GM12891 (cell line): ENCODE data around the gene KPNA3.

Experiments
- DNase-seq: peaks from one replicate; pipeline ENCODE4 v3.0.0; 2011; ENCODE audit warnings: low spot score; ENCODE audit not compliant: insufficient read length
- FAIRE-seq: peaks from 2 replicates; lab custom pipeline; 2011; peaks lifted over from hg19 to GRCh38; lab: Jason Lieb, UNC
- PAX5 ChIP-seq: IDR thresholded peaks from 2 replicates; pipeline ENCODE4 v1.6.1; 2011; ENCODE audit warnings: low read length, moderate library complexity, mild to moderate bottlenecking; ENCODE audit not compliant: insufficient read depth, severe bottlenecking
- POLR2A ChIP-seq: IDR thresholded peaks from 2 replicates; pipeline ENCODE4 v1.6.1; 2011; ENCODE audit warnings: low read depth, low read length, control low read depth
- POLR2AphosphoS5 ChIP-seq: IDR thresholded peaks from 2 replicates; pipeline ENCODE4 v1.6.1; 2011; ENCODE audit warnings: low read depth, low read length, control low read depth
- POU2F2 ChIP-seq: IDR thresholded peaks from 2 replicates; pipeline ENCODE4 v1.6.1; 2011; ENCODE audit warnings: low read depth, mild to moderate bottlenecking, control low read depth, low read length, moderate library complexity
- SPI1 ChIP-seq: IDR thresholded peaks from 2 replicates; pipeline ENCODE4 v1.6.1; 2011; ENCODE audit warnings: low read depth, low read length, control low read depth
- TAF1 ChIP-seq: IDR thresholded peaks from 2 replicates; pipeline ENCODE4 v1.6.1; 2011; ENCODE audit warnings: low read depth, low read length, control low read depth

The KPNA3 gene

GRCh38 chr13:49678191-49678914 lies 114.1 kb downstream of the KPNA3 start:
- TF ChIP-seq SPI1 (no peak), POLR2AphosphoS5 (no peak), POLR2A (no peak), PAX5 (no peak), POU2F2 (no peak), TAF1 (no peak)
- FAIRE-seq: no peak

GRCh38 chr13:49676581-49677298 lies 115.7 kb downstream of the KPNA3 start:
- DNase-seq (no peak), FAIRE-seq (no peak)
- TF ChIP-seq SPI1 (no peak), TAF1 (no peak), POLR2A (no peak), POU2F2 (no peak), PAX5 (no peak), POLR2AphosphoS5 (no peak)

More at GRCh38 chr13:49678191-49678914, 114.1 kb downstream of the KPNA3 start:
- DNase-seq: no peak

DNA sequence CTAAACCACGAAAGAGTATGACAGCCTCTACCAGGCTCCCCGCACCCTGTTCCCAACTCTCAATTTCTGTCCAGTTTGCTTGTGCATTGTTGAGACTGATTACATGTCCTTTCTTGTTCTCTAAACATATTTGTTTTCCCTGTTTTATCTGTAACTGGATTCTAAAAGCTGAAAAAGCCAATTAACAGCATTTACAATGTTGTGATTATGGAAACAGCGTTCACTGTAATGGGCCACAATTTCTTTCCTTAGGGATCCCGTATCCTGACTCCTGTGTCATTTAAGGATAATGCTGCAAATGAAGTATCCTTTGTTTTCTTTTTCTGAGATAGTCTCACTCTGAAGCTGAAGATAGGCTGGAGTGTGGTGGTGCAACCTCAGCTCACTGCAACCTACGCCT lies 121.7 kb downstream of the KPNA3 start:
- TF ChIP-seq POLR2A (no peak), PAX5 (no peak), TAF1 (no peak), POLR2AphosphoS5 (no peak), SPI1 (no peak), POU2F2 (no peak)
- DNase-seq (no peak), FAIRE-seq (no peak)

DNA sequence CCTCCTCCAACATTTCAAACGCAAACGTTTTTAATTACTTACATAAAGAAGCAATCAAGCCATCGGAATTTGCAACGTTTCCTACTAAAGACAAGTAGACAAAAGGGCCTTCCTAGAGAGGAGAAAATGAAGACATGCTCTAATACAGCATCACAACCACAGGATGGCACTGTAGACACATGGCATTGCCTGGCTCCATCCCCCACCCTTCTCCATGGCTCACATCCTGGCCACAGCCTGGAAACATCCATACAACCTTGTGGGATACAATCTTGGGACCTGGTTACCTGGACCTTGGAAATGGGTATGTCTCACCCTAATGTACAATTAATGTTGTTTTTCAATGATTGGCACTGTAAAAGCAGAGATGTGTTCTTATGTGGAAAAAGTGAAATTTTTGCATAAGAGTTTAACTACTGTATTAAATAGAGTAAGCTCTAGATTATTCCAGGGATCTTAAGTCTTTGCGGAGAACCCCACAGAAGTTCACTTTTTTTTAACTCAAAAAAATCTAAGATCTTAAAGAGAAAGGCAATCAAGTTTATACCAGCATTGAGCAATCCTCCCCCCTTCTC lies 122.7 kb downstream of the KPNA3 start:
- peak; percentile 90 for FAIRE-seq
- no peak for DNase-seq
- TF ChIP-seq POLR2A (no peak), SPI1 (no peak), POLR2AphosphoS5 (no peak), PAX5 (no peak), POU2F2 (no peak), TAF1 (no peak)

- TF ChIP-seq POLR2AphosphoS5 (no peak), SPI1 (no peak), POLR2A (no peak), PAX5 (no peak), POU2F2 (no peak), TAF1 (no peak)
- no peak for DNase-seq
- no peak for FAIRE-seq
Observed at GRCh38 chr13:49667773-49668172, 124.7 kb downstream of the KPNA3 start.

GRCh38 chr13:49664606-49665005 lies 127.9 kb downstream of the KPNA3 start:
- no peak for TF ChIP-seq POLR2A
- TF ChIP-seq POU2F2: no peak
- no peak for TF ChIP-seq SPI1
- DNase-seq (no peak), FAIRE-seq (no peak)

DNA sequence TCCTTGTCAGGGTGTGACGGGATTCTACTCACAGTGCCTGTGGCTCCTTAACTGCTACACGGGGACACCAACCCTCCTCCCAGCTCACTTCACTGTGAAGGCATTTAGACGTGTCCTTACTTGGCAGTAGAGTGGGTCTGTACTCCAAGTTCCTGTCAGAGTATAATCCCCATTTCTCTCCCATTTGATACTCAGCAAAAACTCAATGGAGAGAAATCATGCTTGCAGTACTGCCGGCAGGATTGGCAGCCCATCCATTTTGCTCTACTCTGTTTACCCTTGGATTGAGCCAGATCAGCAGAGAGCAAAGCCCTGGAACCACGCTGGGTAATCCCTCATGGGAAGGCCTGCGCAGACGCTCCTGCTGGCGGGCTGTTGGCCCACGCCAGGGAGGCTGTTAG lies 135.2 kb downstream of the KPNA3 start:
- FAIRE-seq: peak; percentile 41
- no peak for DNase-seq
- TF ChIP-seq POU2F2: no peak
- no peak for TF ChIP-seq SPI1
- no peak for TF ChIP-seq POLR2A
- no peak for TF ChIP-seq POLR2AphosphoS5
- TF ChIP-seq PAX5: no peak
- no peak for TF ChIP-seq TAF1

DNA sequence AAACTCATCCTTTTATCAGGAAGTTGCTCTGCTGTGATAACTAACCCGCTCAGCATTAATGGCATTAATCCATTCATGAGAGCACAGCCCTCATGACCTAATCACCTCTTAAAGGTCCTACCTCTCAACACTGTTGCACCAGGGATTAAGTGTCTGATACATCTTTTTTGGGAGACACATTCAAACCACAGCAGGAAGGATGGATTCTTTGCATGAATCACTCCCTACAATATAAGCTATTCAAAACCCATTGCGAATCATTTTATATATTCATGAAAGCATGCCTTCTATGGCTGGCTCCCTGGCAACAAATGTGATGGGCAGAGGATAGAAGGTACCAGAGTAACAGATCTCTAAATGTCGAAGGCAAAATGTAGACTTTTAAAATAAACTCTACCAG lies 136.6 kb downstream of the KPNA3 start:
- DNase-seq (no peak), FAIRE-seq (peak; percentile 9)
- TF ChIP-seq POLR2A (no peak), SPI1 (no peak), PAX5 (no peak), TAF1 (no peak), POU2F2 (no peak), POLR2AphosphoS5 (no peak)

DNA sequence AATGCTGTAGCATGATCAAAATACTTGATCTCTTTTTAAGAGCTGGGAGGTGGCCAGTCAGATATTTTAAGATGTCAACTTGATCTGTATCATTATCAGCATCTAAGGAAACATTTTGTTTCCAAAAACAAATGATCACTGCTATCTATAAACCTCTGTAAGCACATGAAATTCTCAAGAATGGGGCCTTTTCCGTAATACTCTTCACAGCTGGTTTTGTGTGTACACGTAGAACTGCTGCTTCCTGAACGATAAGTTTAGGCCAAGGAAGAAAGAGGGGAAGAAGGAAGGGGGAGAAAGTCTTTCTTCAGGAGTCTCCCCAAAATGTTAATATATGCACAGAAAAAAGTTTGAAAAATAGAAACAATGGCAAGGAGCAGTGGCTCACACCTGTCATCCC lies 138.5 kb downstream of the KPNA3 start:
- TF ChIP-seq TAF1 (no peak), POLR2A (no peak), POLR2AphosphoS5 (no peak), SPI1 (no peak), POU2F2 (no peak), PAX5 (no peak)
- DNase-seq: no peak
- FAIRE-seq: no peak

DNA sequence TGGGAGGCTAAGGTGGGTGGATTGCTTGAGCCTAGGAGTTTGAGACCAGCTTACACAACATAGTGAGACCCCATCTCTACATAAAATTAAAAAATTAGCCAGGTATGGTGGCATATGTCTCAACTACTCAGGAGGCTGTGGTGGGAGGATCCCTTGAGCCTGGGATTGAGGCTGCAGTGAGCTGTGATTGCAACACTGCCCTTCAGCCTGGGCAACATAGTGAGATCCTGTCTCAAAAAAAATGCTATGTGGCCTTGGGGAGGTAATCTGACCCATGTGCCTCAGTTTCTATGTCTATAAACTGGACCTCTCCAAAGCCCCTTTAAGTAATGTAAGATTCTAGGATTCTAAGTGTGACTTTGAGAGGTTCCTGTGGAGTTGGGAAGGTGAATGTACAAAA lies 139.0 kb downstream of the KPNA3 start:
- DNase-seq (no peak), FAIRE-seq (no peak)
- TF ChIP-seq POLR2AphosphoS5 (no peak), TAF1 (no peak), PAX5 (no peak), POLR2A (no peak), POU2F2 (no peak), SPI1 (no peak)
